Central memory CD8-positive, alpha-beta T cell (primary cell): ENCODE measurements around the gene SERINC4.

Experiments
- ATAC-seq: fragments of 150-1000 bp; cut with Tn5 transposase; replicated peaks from 2 replicates; pipeline ENCODE4 v1.10.0; 2022; ENCODE audit warnings: mild to moderate bottlenecking, moderate FRiP score, moderate number of reproducible peaks; ENCODE audit not compliant: poor library complexity, severe bottlenecking; ENCODE audit errors: extremely low read depth
- DNase-seq, 2 donors: peaks; one replicate each; pipeline ENCODE4 v3.0.0; 2021; ENCODE audit warnings: low spot score in 2 of 2
- H3K27ac Mint-ChIP-seq: one replicate; pipeline ENCODE4 v1.8.0; 2022; ENCODE audit warnings: low read depth, mild to moderate bottlenecking, moderate library complexity, mixed read lengths
- H3K27me3 Mint-ChIP-seq: one replicate; pipeline ENCODE4 v1.8.0; 2022; ENCODE audit warnings: mixed read lengths
- H3K36me3 Mint-ChIP-seq: one replicate; pipeline ENCODE4 v1.8.0; 2022; ENCODE audit warnings: mild to moderate bottlenecking, moderate library complexity, mixed read lengths; ENCODE audit not compliant: insufficient read depth
- H3K4me1 Mint-ChIP-seq: one replicate; pipeline ENCODE4 v1.8.0; 2022; ENCODE audit warnings: mixed read lengths
- H3K4me3 Mint-ChIP-seq: one replicate; pipeline ENCODE4 v1.8.0; 2022; ENCODE audit warnings: mild to moderate bottlenecking, moderate library complexity, mixed read lengths
- H3K9me3 Mint-ChIP-seq: one replicate; pipeline ENCODE4 v1.8.0; 2022; ENCODE audit warnings: mixed read lengths

Gene SERINC4

DNA sequence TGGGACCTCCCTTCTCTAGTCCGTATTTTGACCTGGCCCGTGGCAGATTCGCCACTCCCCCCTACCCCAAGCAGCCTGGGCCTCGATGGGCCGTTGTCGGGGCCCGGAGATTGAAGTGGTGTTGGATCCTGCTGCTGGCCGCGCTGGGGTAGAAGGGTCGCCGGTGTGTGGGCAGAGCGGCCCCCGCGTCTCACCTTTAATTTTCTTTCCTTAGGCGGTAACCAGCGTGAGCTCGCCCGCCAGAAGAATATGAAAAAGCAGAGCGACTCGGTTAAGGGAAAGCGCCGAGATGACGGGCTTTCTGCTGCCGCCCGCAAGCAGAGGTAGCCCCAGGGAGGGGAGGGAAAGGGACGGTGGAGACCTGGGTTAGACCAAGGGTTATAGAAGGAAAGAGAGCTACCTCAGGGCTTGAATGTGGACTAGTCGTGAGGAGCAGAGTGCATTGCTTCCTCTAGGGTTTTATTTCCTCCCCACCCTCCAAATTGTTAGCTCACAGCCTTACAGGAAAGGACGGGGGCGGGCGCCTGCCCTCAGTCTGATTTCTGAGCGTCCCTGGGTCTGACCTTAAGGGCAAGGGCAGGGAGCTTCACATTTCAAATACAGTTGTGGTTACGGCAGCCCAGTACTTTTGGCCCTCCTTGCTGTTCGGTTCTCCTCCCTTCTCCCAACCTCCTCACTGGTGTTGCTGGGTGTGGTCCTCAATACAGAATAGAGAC lies 7.1 kb downstream of the SERINC4 start:
- Mint-ChIP-seq H3K27me3 (no peaks in the 10 kb centered on the region), H3K36me3 (peaks cover 22% of the 10 kb centered on the region), H3K4me1 (peaks cover 60% of the 10 kb centered on the region), H3K4me3 (peak overlapping the region; percentile 95), H3K27ac (peak overlapping the region; percentile 99), H3K9me3 (no peaks in the 10 kb centered on the region)
- no peak for DNase-seq
- ATAC-seq, result no peak

DNA sequence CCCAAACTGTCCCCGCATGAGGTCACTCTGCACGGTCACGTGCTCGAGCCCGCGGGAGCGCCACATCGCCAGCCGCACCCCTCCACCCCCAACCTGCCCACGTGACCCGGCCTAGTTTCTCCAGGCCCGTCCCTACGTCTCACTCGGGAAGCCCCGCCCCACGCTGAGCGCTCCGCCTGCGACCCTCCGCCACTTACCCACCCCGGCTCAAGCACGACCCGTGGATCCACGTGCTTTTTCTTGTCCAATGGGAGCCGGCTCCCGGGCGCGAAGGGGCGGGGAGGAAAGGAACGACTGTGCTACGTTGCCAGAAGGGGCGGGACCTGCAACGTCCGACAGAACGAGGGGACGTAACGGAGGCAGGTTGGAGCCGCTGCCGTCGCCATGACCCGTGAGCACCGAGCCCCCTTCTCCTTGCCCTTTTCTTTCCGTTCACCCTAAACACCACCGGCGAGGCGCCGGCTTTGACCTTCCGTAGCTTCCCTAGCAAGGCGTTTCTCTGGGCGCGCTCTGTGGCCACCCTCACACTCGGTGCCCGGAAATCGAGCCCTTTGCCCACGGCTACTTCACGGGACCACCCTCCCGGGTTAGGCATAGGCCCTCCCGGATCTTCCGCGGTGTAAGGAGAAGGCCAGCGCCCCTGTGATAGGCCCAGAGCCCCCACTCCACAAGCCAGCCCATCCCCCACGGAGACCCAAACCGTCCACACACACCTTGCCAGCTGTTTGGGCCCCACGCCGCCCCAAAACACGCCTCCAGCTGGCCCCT lies 7.8 kb downstream of the SERINC4 start, which contains the start of gene SERF2:
TSS of gene SERF2 (plus strand) at position 328 of the 768 bp plus-strand sequence. CDS start at position 385, 57 bp downstream.
- ATAC-seq (peak; percentile 94), DNase-seq (peak; percentile 96 to 97)
- H3K36me3 Mint-ChIP-seq, result peaks cover 22% of the 10 kb centered on the region
- peak within 1 kb of the TSS; percentile 95 for H3K4me3 Mint-ChIP-seq
- H3K4me1 Mint-ChIP-seq, result peaks cover 60% of the 10 kb centered on the region
- no peaks in the 10 kb centered on the region for H3K9me3 Mint-ChIP-seq
- H3K27me3 Mint-ChIP-seq, result no peaks in the 10 kb centered on the region
- peak within 1 kb of the TSS; percentile 99 for H3K27ac Mint-ChIP-seq

DNA sequence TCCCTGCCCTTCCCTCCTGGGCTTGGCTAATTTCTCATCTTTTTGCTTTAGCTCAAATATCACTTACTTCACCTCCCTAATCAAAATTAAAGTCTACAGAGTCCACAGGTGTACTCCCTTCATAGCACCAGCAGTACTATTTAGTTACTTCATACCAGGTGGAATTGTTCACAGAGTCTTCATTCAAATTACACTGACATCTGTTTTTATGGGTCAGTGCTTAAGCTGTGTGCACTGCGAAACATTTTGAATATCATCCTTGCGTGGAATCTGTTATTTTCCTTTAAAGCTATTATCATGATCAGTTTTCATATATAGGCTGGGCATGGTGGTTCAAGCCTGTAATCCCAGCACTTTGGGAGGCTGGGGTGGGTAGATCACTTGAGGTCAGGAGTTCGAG lies 10.6 kb downstream of the SERINC4 start:
- Mint-ChIP-seq H3K27ac (no peak overlapping the region), H3K4me3 (peak overlapping the region; percentile 17), H3K9me3 (no peaks in the 10 kb centered on the region), H3K27me3 (no peaks in the 10 kb centered on the region), H3K36me3 (peaks cover 17% of the 10 kb centered on the region), H3K4me1 (peaks cover 33% of the 10 kb centered on the region)
- ATAC-seq, result no peak
- DNase-seq, result no peak

DNA sequence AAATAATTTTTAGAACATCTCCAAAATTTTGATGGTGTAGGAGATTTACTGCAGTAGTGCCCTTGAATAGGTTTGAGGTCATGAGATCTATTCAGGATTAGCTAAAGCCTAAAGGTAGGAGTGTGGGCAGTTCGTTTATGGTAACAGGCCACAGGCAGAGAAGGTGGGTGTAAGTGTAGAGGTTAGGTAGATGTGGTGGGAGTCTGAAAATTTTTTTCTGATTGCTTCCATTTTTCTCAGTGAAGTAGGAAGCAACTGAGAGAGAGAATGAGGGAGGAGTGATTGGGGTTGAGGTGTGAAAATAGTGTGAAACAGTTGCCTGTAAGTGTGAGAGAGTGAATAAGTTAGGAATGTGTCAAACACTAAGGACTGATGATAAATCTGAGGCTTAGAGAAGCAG lies 21.0 kb downstream of the SERINC4 start:
- H3K27me3 Mint-ChIP-seq, result no peaks in the 10 kb centered on the region
- peaks cover 16% of the 10 kb centered on the region for H3K36me3 Mint-ChIP-seq
- peaks cover 22% of the 10 kb centered on the region for H3K4me1 Mint-ChIP-seq
- H3K4me3 Mint-ChIP-seq, result no peak overlapping the region
- no peak overlapping the region for H3K27ac Mint-ChIP-seq
- no peak for DNase-seq
- H3K9me3 Mint-ChIP-seq, result no peaks in the 10 kb centered on the region
- ATAC-seq, result no peak

DNA sequence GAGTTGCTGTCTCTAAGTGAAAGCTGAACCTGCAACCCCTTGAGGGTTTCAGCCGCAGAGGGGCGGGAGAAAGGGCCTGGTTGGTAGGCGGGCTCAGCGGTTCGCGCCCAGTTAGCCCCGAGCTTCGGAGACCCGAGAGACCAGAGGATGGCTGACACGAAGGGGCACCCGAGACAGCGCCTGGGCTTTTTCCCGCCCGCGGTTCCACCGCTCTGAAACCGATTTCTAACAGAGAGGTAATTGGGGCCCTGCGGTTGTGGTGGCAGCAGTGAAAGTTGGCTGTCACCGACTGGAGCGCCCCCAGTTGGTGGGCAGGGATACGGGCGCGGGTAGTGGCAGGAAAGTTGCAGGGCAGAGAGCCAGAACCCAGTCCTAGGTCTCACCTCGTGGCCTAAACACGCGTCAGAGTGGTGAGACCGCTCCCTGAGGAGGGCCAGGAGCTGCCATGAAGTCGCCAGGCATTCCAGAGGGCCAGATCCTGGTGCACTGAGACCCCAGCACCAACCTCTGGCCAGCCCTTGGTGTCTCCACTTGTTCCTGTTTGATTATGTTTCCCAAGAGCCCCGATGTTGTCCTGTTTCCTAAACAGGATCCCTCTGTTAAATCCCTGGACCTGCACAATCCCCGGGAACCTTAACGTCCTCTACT lies 22.6 kb downstream of the SERINC4 start:
- H3K27ac Mint-ChIP-seq, result peak overlapping the region; percentile 76
- H3K9me3 Mint-ChIP-seq, result no peaks in the 10 kb centered on the region
- H3K4me3 Mint-ChIP-seq, result peak overlapping the region; percentile 92
- peak; percentile 69 to 80 for DNase-seq
- ATAC-seq, result peak; percentile 72
- H3K4me1 Mint-ChIP-seq, result peaks cover 22% of the 10 kb centered on the region
- no peaks in the 10 kb centered on the region for H3K27me3 Mint-ChIP-seq
- H3K36me3 Mint-ChIP-seq, result peaks cover 29% of the 10 kb centered on the region

DNA sequence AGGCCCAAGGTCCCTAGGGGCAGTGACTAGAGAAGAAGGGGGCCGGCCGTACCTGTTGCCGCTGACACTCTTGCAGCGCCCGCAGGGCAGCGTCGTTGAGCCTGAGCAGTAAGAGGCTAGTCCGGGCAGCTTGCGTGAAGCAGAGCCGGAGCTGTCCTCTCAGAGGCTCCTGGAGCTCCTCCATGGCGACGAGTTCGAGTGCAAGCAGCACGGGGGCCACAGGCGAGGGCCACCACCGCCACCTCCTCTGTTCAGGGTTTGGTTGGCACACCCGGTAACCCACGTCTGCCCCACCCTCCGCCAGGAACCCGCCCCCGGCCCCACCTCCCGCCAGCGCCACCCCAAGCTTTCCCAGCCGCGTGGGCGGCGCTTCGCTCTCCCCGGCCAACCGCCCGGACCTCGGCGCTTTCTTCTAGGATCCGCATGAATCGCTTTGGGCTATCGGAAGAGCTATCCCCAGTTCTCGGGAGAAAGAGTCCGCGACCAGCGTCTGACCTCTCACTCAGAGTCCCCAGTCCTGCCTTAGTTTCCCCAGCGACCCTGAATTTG lies 23.2 kb downstream of the SERINC4 start, which contains the start of gene ELL3:
TSS of gene ELL3 (minus strand) at position 249 of the 549 bp plus-strand sequence. CDS start at position 184, 65 bp downstream.
- H3K4me3 Mint-ChIP-seq, result peak within 1 kb of the TSS; percentile 92
- H3K4me1 Mint-ChIP-seq, result peaks cover 22% of the 10 kb centered on the region
- peak within 1 kb of the TSS; percentile 76 for H3K27ac Mint-ChIP-seq
- H3K9me3 Mint-ChIP-seq, result no peaks in the 10 kb centered on the region
- ATAC-seq (peak; percentile 82), DNase-seq (peak; percentile 48 to 55)
- peaks cover 33% of the 10 kb centered on the region for H3K36me3 Mint-ChIP-seq
- no peaks in the 10 kb centered on the region for H3K27me3 Mint-ChIP-seq

DNA sequence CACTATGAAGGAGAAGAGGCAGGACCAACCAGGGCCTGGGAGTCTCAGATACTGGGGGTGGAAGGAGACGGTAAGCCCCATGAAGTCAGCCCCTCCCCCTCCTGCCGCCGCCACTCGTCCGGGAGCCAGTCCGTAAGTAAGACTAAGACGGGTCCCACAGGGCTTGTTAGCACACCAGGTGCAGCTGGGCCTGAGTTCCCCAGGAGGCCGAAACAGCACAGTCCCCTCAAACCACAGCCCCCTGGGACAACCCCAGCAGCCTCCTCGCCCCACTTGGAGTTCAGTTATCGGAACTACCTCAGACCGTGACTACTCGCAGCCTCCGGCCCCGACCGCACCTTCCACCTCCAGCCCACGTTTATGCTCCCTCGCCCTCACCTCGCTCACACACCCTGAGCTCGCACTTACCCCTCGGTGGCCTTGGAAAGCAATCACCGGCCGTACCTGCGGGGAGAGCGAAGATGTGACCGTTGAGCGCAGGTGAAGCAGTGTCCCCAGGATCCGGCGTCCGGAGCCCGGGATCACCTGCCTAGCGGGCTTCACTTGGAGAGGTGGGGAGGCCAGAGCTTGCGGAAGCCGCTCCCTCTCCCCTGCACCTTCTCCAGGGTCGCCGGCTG lies 23.8 kb downstream of the SERINC4 start:
- Mint-ChIP-seq H3K27ac (peak overlapping the region; percentile 6), H3K27me3 (no peaks in the 10 kb centered on the region), H3K4me1 (peaks cover 22% of the 10 kb centered on the region), H3K4me3 (peak overlapping the region; percentile 92), H3K9me3 (no peaks in the 10 kb centered on the region), H3K36me3 (peaks cover 38% of the 10 kb centered on the region)
- no peak for ATAC-seq
- DNase-seq, result no peak

DNA sequence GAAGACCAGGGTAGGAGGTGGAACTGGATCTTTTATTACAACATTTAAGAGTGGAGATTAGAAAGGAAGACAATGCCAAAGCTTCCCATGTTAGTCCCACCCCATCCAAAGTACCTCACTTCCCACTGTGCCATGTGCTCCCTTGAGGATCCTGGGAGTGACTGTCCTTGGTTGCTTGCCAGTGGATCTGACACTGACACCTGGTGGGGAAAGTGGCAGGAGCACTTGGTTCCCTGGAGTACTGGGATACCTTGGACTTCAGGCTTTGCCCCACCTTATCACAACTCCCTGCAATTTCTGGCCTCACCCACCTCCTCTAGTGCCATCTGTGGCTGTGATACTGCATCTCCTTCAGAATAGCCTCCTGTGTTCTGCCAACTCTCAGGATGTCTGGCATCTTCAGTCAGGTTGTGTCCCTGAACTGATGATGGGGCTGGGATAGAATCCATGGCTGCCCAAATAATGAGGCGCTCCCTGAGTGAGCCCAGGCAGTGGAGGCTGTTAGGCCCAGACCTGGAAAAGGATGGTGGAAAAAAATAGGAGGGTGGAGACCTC lies 24.5 kb downstream of the SERINC4 start:
- Mint-ChIP-seq H3K9me3 (no peaks in the 10 kb centered on the region), H3K36me3 (peaks cover 46% of the 10 kb centered on the region), H3K27me3 (no peaks in the 10 kb centered on the region), H3K4me3 (peak overlapping the region; percentile 92), H3K27ac (no peak overlapping the region), H3K4me1 (peaks cover 22% of the 10 kb centered on the region)
- DNase-seq, result no peak
- ATAC-seq, result no peak

DNA sequence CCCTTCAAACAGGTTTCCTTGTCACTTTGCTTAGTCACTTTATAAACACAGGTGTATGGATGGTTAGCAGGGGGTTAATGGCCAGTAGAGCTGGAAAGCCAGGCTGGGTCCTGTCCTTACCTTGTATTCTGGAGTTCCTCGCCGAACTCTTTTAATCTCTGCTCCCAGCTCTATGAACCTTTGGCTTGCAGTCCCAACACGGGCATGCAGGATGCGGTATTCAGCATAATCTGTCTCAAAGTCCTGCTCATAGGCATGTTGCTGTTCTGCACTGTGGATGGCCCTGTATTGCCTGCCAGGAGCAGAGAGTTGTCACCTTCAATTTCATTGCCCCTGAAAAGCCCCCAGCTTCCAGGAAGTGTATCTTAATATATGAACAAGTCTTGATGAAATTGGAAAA lies 26.0 kb downstream of the SERINC4 start:
- H3K9me3 Mint-ChIP-seq, result no peaks in the 10 kb centered on the region
- peaks cover 19% of the 10 kb centered on the region for H3K4me1 Mint-ChIP-seq
- ATAC-seq (no peak), DNase-seq (no peak)
- H3K4me3 Mint-ChIP-seq, result no peak overlapping the region
- no peaks in the 10 kb centered on the region for H3K27me3 Mint-ChIP-seq
- H3K27ac Mint-ChIP-seq, result peak overlapping the region; percentile 20
- H3K36me3 Mint-ChIP-seq, result peaks cover 60% of the 10 kb centered on the region

DNA sequence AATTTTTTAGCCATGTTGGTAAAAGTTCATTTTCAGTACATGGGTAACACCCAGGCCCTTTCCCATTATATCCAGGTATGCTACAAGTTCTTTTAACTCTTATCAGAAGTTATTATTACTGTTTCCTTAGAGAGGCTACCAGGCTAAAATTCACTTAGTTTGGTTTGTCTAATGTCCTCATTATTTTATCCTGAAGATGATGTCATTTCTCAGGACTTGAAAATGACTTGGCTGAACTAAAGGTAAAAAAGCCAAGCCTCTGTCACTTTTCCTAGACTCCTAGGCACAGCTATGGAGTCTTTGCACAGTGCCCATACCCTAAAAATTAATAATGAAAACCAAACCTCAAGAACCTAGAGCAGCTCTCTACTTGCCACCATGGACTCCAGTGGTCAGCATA lies 27.4 kb downstream of the SERINC4 start:
- H3K4me3 Mint-ChIP-seq, result no peak overlapping the region
- no peak for DNase-seq
- no peaks in the 10 kb centered on the region for H3K9me3 Mint-ChIP-seq
- peaks cover 71% of the 10 kb centered on the region for H3K36me3 Mint-ChIP-seq
- ATAC-seq, result no peak
- H3K27ac Mint-ChIP-seq, result no peak overlapping the region
- H3K27me3 Mint-ChIP-seq, result no peaks in the 10 kb centered on the region
- peaks cover 14% of the 10 kb centered on the region for H3K4me1 Mint-ChIP-seq

DNA sequence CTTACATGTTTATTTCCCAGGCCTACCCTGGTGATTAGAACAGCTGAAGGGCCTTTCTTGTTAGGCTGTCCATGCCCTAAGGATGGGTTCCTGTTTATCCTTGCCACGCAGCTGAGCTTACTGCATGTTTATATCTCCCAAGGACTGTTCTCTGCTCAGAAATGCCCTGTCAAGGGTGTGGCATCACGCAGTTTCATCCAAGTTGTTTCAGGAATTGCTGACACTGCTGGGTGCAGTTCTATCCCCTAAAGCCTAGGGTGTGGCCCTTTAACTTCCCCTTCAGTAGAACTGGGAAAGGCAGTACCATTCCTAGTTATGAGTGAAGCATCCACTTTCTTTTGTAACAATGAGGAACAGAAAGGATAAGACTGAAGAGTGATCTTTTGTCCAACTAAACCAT lies 28.2 kb downstream of the SERINC4 start:
- no peaks in the 10 kb centered on the region for H3K27me3 Mint-ChIP-seq
- peaks cover 71% of the 10 kb centered on the region for H3K36me3 Mint-ChIP-seq
- no peak overlapping the region for H3K27ac Mint-ChIP-seq
- no peaks in the 10 kb centered on the region for H3K9me3 Mint-ChIP-seq
- no peak for DNase-seq
- no peak overlapping the region for H3K4me3 Mint-ChIP-seq
- ATAC-seq, result no peak
- peaks cover 7% of the 10 kb centered on the region for H3K4me1 Mint-ChIP-seq
